ENCODE results near the gene HEPACAM.

GRCh38 chr11:124938206-124938765 is 2.4 kb upstream of the HEPACAM start:
- TF ChIP-seq CTCF (IDR thresholded peaks at IDR 0.05; ENCODE audit: borderline replicate concordance, extremely low read depth, low read length, poor library complexity, severe bottlenecking) (no peak), EZH2 (IDR thresholded peaks at IDR 0.05; ENCODE audit: borderline replicate concordance, low read depth, low read length, severe bottlenecking) (no peak)

All from DND-41 (cell line).